Loucy (cell line): ENCODE results near the gene S100A8.

Experiments
- EZH2phosphoT487 ChIP-seq: fragments of 200-600 bp; IDR thresholded peaks from 2 replicates; pipeline ENCODE4 v1.6.1; 2018; ENCODE audit warnings: antibody characterized with exemption, mild to moderate bottlenecking, moderate library complexity, borderline replicate concordance
- TF ChIP-seq, protein P1 (sequence below): fragments of 200-600 bp; sonication (generic); conservative IDR thresholded peaks from 2 replicates; pipeline ENCODE4 v1.5.1; 2014; ENCODE audit warnings: mild to moderate bottlenecking, antibody characterized with exemption, low read length

DNA sequence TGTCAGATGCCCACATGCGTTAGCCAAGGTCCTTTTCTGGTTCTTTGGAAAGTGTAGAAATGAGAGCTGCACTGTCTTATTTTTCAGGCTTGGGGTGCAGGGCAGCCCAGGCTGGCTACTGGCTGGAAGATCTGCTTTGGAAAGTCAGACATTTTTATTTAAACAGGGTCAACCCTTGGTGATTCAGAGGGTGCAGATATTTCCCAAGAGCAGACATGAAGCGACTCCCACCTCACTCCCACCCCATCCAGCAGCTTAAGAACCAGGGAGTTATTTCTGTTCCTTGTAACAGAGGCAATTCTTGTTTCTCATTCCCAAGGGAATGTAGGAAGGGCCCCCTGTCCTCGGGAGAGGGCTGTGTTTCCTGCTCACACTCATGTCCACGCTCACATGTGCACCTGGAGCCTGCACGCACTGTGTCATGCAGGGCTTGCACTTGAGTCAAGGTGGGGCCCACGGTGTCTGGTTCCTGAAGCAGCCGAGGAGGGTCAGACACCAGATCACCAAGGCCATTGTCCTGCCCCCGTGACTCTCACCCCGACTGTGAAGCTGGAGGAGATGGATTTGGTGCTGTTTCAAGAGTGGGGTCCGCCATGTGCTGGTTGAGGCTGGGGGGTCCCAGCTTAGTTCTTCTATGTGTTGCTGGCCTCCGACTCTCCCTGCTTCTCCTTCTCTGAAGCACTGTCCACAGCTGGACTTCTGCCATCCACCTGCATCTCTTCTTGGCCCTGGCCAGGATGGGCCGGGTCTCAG lies 26.4 kb upstream of the S100A8 start:
- TF ChIP-seq, protein P1, sequence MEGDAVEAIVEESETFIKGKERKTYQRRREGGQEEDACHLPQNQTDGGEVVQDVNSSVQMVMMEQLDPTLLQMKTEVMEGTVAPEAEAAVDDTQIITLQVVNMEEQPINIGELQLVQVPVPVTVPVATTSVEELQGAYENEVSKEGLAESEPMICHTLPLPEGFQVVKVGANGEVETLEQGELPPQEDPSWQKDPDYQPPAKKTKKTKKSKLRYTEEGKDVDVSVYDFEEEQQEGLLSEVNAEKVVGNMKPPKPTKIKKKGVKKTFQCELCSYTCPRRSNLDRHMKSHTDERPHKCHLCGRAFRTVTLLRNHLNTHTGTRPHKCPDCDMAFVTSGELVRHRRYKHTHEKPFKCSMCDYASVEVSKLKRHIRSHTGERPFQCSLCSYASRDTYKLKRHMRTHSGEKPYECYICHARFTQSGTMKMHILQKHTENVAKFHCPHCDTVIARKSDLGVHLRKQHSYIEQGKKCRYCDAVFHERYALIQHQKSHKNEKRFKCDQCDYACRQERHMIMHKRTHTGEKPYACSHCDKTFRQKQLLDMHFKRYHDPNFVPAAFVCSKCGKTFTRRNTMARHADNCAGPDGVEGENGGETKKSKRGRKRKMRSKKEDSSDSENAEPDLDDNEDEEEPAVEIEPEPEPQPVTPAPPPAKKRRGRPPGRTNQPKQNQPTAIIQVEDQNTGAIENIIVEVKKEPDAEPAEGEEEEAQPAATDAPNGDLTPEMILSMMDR: no peak
- TF ChIP-seq EZH2phosphoT487: no peak
